Loucy (cell line): Measurements from ENCODE around the gene SYNDIG1.

Experiments used
- H2AFZ ChIP-seq: fragments of 200-600 bp; sonication (generic); 2 replicates; pipeline ENCODE4 v1.6.0; 2016; ENCODE audit warnings: antibody characterized with exemption, mild to moderate bottlenecking, low read length, moderate library complexity
- H3F3A ChIP-seq: fragments of 200-600 bp; 2 replicates; pipeline ENCODE4 v1.6.0; 2016; ENCODE audit warnings: antibody characterized with exemption, low read depth, mild to moderate bottlenecking
- H3K27me3 ChIP-seq: fragments of 200-600 bp; sonication (generic); 2 replicates; pipeline ENCODE4 v1.6.1; 2014; ENCODE audit warnings: low read length, mild to moderate bottlenecking; ENCODE audit not compliant: insufficient read depth, poor library complexity, severe bottlenecking
- H3K36me3 ChIP-seq: fragments of 200-600 bp; sonication (generic); 2 replicates; pipeline ENCODE4 v1.6.1; 2016; ENCODE audit warnings: low read length; ENCODE audit not compliant: insufficient read depth
- H3K4me1 ChIP-seq: fragments of 200-600 bp; sonication (generic); 2 replicates; pipeline ENCODE4 v1.5.1; 2014; ENCODE audit warnings: low read length, mild to moderate bottlenecking; ENCODE audit not compliant: insufficient read depth, poor library complexity, severe bottlenecking
- H3K4me2 ChIP-seq: fragments of 200-600 bp; sonication (generic); 2 replicates; pipeline ENCODE4 v1.6.0; 2014; ENCODE audit warnings: antibody characterized with exemption, low read length, low read depth, mild to moderate bottlenecking; ENCODE audit not compliant: poor library complexity, severe bottlenecking
- H3K4me3 ChIP-seq: fragments of 200-600 bp; sonication (generic); 2 replicates; pipeline ENCODE4 v1.5.1; 2014; ENCODE audit warnings: low read length, mild to moderate bottlenecking, mixed read lengths; ENCODE audit not compliant: poor library complexity, severe bottlenecking
- H3K79me2 ChIP-seq: fragments of 200-600 bp; sonication (generic); 2 replicates; pipeline ENCODE4 v1.6.1; 2014; ENCODE audit warnings: low read length; ENCODE audit not compliant: insufficient read depth
- H3K9ac ChIP-seq: fragments of 200-600 bp; sonication (generic); 2 replicates; pipeline ENCODE4 v1.6.0; 2014; ENCODE audit warnings: mild to moderate bottlenecking, low read depth, low read length, moderate library complexity; ENCODE audit not compliant: poor library complexity, severe bottlenecking
- H3K9me2 ChIP-seq: fragments of 200-600 bp; sonication (generic); replicated peaks from 2 replicates; pipeline ENCODE4 v1.6.1; 2016; ENCODE audit warnings: low read depth, low read length, mixed read lengths
- H3K9me3 ChIP-seq: fragments of 200-600 bp; sonication (generic); 2 replicates; pipeline ENCODE4 v1.6.1; 2014; ENCODE audit warnings: mild to moderate bottlenecking, antibody characterized with exemption, low read length, low read depth; ENCODE audit not compliant: insufficient read depth
- H4K20me1 ChIP-seq: fragments of 200-600 bp; sonication (generic); 2 replicates; pipeline ENCODE4 v1.6.0; 2014; ENCODE audit warnings: antibody characterized with exemption, low read length, mild to moderate bottlenecking; ENCODE audit not compliant: insufficient read depth, poor library complexity, severe bottlenecking
- EZH2phosphoT487 ChIP-seq: fragments of 200-600 bp; IDR thresholded peaks from 2 replicates; pipeline ENCODE4 v1.6.1; 2018; ENCODE audit warnings: antibody characterized with exemption, mild to moderate bottlenecking, moderate library complexity, borderline replicate concordance
- TF ChIP-seq, protein P1 (sequence below): fragments of 200-600 bp; sonication (generic); conservative IDR thresholded peaks from 2 replicates; pipeline ENCODE4 v1.5.1; 2014; ENCODE audit warnings: mild to moderate bottlenecking, antibody characterized with exemption, low read length

The SYNDIG1 gene

DNA sequence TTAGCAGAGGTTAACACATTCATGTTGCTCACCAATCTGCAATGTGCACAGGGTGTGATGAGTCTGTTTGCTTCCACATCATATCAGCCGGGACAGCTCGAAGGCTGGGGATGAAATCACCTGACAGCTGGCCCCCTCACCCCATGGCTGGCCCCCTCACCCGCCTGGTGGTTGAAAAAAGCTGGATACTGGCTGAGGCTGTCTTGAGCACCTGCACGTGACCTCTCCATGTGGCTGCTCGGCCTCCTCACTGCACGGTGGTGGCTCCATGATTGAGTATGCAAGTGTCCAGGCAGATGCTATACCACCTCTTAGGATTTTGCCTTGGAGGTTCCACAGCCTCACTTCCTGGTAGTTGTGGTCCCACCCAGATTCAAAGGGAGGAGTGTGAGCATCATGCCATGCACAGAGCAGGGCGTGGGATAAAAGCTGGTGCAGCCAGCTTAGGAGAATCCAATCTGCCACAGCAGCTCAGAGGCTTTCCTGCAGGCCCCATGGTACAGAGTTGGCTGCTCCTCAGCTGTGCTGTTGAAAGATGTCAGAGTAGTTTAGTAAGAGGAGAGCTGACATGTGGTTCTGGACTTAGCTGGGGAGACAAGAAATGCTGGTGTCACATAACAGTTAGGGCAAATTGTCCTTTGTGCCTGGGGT, 29.6 kb upstream of the SYNDIG1 start:
- Histone ChIP-seq H3K4me2 (no peak overlapping the region), H3K4me3 (no peak overlapping the region), H2AFZ (no peak overlapping the region), H3F3A (no peaks in the 10 kb centered on the region), H3K9me3 (peaks cover 2% of the 10 kb centered on the region; the same call in 1 of the 2 replicates), H3K9me2 (no peaks in the 10 kb centered on the region), H3K27me3 (no peaks in the 10 kb centered on the region), H3K9ac (no peak overlapping the region), H3K79me2 (no peaks in the 10 kb centered on the region), H3K36me3 (no peaks in the 10 kb centered on the region), H4K20me1 (no peaks in the 10 kb centered on the region), H3K4me1 (no peaks in the 10 kb centered on the region)
- no peak for TF ChIP-seq EZH2phosphoT487
- TF ChIP-seq, protein P1, sequence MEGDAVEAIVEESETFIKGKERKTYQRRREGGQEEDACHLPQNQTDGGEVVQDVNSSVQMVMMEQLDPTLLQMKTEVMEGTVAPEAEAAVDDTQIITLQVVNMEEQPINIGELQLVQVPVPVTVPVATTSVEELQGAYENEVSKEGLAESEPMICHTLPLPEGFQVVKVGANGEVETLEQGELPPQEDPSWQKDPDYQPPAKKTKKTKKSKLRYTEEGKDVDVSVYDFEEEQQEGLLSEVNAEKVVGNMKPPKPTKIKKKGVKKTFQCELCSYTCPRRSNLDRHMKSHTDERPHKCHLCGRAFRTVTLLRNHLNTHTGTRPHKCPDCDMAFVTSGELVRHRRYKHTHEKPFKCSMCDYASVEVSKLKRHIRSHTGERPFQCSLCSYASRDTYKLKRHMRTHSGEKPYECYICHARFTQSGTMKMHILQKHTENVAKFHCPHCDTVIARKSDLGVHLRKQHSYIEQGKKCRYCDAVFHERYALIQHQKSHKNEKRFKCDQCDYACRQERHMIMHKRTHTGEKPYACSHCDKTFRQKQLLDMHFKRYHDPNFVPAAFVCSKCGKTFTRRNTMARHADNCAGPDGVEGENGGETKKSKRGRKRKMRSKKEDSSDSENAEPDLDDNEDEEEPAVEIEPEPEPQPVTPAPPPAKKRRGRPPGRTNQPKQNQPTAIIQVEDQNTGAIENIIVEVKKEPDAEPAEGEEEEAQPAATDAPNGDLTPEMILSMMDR = no peak

DNA sequence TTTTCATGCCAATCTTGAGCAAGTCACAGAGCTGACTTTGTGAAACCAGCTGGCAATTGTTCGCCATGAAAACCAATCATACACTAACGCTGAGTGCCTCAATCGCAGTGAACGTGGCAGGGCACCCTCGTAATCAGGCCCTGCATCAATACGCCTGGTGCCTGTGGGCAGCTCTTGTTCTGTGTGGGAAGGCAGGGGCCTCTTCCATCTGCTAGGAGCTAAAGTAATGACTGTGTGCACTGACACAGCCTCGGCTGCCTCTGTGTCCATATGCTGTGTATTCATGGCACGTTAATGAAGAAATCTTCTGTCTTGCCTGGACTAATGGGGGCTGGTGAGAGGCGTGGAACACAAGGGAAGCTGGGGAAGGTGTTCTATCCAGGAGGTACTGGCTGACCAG, 27.8 kb upstream of the SYNDIG1 start:
- no peaks in the 10 kb centered on the region for H3K36me3 ChIP-seq
- H3K27me3 ChIP-seq = no peaks in the 10 kb centered on the region
- H3K4me1 ChIP-seq = no peaks in the 10 kb centered on the region
- H3K9me3 ChIP-seq = peaks cover 2% of the 10 kb centered on the region; the same call in 1 of the 2 replicates
- no peaks in the 10 kb centered on the region for H3K79me2 ChIP-seq
- H3K9ac ChIP-seq = no peak overlapping the region
- H3K4me2 ChIP-seq = no peak overlapping the region
- TF ChIP-seq EZH2phosphoT487 = no peak
- TF ChIP-seq, protein P1 = no peak
- no peaks in the 10 kb centered on the region for H3F3A ChIP-seq
- H3K4me3 ChIP-seq = no peak overlapping the region
- H4K20me1 ChIP-seq = no peaks in the 10 kb centered on the region
- H2AFZ ChIP-seq = no peak overlapping the region
- no peaks in the 10 kb centered on the region for H3K9me2 ChIP-seq

DNA sequence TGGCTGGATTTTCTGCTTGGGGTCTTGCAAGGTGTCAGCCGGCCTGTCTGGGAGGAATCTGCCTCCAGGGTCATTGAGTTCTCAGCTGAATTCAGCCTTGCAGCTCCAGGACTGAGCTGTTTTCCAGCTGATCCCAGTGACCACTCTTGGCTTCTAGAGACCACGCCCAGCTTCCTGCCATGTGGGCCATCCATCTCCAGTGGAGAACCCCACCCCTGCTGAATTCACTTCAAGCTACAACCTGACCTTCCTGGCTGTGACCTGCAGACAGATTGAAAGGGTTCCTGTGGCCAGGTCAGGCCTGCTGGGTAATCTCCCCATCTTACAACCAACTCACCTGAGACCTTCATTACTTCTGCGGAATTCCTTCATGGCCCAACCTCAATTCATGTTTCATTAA, 26.5 kb upstream of the SYNDIG1 start:
- no peak overlapping the region for H3K9ac ChIP-seq
- no peaks in the 10 kb centered on the region for H3F3A ChIP-seq
- H3K36me3 ChIP-seq = no peaks in the 10 kb centered on the region
- no peaks in the 10 kb centered on the region for H4K20me1 ChIP-seq
- no peak overlapping the region for H2AFZ ChIP-seq
- no peak overlapping the region for H3K4me3 ChIP-seq
- no peaks in the 10 kb centered on the region for H3K4me1 ChIP-seq
- no peaks in the 10 kb centered on the region for H3K79me2 ChIP-seq
- no peak overlapping the region for H3K4me2 ChIP-seq
- no peaks in the 10 kb centered on the region for H3K27me3 ChIP-seq
- H3K9me2 ChIP-seq = no peaks in the 10 kb centered on the region
- peaks cover 2% of the 10 kb centered on the region; the same call in 1 of the 2 replicates for H3K9me3 ChIP-seq
- TF ChIP-seq EZH2phosphoT487 = no peak
- TF ChIP-seq, protein P1 = no peak
